HEK293 (cell line): ENCODE results near the gene SERPINA12.

ENCODE experiments used
- CTCF ChIP-seq: fragments of 450-650 bp; formaldehyde crosslinking; IDR thresholded peaks from 2 replicates; pipeline ENCODE4 v1.5.1; 2016; ENCODE audit warnings: missing biosample characterization, missing genetic modification characterization
- KLF10 ChIP-seq: fragments of 450-650 bp; IDR thresholded peaks from 2 replicates; pipeline ENCODE4 v1.5.1; 2018; ENCODE audit warnings: missing biosample characterization, mild to moderate bottlenecking, missing genetic modification characterization
- ZFP37 ChIP-seq: fragments of 450-650 bp; formaldehyde crosslinking; IDR thresholded peaks from 2 replicates; pipeline ENCODE4 v1.5.1; 2016; ENCODE audit warnings: missing biosample characterization, missing genetic modification characterization
- ZNF16 ChIP-seq: fragments of 450-650 bp; formaldehyde crosslinking; IDR thresholded peaks from 2 replicates; pipeline ENCODE4 v1.5.1; 2016; ENCODE audit warnings: low read depth, missing biosample characterization, missing genetic modification characterization
- ZNF398 ChIP-seq: fragments of 450-650 bp; formaldehyde crosslinking; IDR thresholded peaks from 2 replicates; pipeline ENCODE4 v1.5.1; 2017; ENCODE audit warnings: missing biosample characterization, missing genetic modification characterization
- ZNF677 ChIP-seq: fragments of 450-650 bp; IDR thresholded peaks from 2 replicates; pipeline ENCODE4 v1.5.0; 2018; ENCODE audit warnings: missing biosample characterization, mild to moderate bottlenecking, missing genetic modification characterization, moderate library complexity

- TF ChIP-seq ZNF398 (tag by site-specific recombination) (no peak), CTCF (tag by site-specific recombination) (no peak), ZNF677 (tag by site-specific recombination) (no peak), ZFP37 (tag by site-specific recombination) (no peak), KLF10 (tag by site-specific recombination) (no peak), ZNF16 (tag by site-specific recombination) (no peak)
Measured at GRCh38 chr14:94514351-94514750, 5.1 kb upstream of the SERPINA12 start.
